GM12873 (cell line): ENCODE measurements around the gene FXYD6.

Source experiments
- TF ChIP-seq, protein P1 (sequence below): IDR thresholded peaks from 2 replicates; pipeline ENCODE4 v1.5.1; 2012; ENCODE audit warnings: low read depth, mild to moderate bottlenecking, moderate library complexity, low read length, control low read depth; ENCODE audit not compliant: insufficient read depth; ENCODE audit errors: missing control alignments

FXYD6 gene

DNA sequence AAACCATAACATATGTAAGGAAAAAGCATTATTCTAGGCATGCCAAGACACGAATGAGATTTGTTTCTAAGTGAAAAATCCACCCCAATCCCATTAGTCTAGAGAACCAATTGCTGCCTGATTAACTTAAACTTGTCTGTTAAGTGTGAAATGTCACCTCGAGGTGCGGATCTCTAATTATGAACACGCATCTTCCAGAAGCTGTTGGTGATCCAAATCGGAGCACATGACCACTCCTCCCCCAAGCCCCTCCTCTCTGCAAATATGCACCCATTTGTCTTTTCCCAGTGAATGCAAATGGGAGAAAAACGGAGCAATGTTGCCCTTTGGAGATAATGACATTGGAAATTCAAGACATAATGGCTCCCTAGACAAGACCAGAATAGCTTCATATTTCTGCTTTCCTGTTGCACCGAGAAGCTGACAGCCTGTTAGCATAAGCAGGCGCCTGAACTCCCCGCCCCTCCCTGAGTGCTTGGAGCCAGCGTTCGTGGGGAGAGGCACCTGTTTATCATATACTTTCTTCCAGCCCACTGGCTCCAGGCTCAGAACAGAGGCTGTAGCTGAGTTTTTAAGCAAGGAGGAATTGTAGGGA is 6.0 kb upstream of the FXYD6 start:
- TF ChIP-seq, protein P1, sequence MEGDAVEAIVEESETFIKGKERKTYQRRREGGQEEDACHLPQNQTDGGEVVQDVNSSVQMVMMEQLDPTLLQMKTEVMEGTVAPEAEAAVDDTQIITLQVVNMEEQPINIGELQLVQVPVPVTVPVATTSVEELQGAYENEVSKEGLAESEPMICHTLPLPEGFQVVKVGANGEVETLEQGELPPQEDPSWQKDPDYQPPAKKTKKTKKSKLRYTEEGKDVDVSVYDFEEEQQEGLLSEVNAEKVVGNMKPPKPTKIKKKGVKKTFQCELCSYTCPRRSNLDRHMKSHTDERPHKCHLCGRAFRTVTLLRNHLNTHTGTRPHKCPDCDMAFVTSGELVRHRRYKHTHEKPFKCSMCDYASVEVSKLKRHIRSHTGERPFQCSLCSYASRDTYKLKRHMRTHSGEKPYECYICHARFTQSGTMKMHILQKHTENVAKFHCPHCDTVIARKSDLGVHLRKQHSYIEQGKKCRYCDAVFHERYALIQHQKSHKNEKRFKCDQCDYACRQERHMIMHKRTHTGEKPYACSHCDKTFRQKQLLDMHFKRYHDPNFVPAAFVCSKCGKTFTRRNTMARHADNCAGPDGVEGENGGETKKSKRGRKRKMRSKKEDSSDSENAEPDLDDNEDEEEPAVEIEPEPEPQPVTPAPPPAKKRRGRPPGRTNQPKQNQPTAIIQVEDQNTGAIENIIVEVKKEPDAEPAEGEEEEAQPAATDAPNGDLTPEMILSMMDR, result no peak

GRCh38 chr11:117881217-117881616 is 4.8 kb upstream of the FXYD6 start:
- TF ChIP-seq, protein P1, result no peak

- TF ChIP-seq, protein P1, result no peak
Measured at GRCh38 chr11:117879516-117880480, 3.3 kb upstream of the FXYD6 start.

DNA sequence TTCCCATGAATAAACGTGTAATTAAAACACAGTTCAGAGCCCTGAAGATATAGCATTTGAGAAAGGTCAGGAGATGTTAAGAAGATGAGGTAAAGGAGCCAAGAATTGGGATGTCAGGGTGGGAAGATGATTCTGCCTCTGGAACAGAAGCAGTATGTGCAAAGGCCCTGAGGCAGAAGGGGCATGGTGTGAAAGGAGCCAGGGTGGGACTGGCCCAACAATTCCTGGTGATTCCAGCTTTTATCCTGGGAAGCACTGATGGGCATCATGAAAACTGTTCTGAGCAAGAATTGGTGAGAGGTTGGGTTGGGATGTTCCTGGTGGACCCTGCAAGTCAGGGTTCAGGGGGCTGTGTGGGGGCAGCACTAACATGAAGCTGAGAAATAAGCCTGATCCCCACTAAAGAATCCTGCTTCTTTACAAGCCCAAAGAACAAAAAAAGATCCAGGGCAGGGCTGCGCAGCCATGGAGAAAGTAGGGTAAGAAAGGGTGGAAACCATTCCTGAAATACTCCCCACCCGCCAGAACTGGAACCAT is 2.5 kb upstream of the FXYD6 start:
- TF ChIP-seq, protein P1, result no peak

GRCh38 chr11:117878314-117878938 is 2.0 kb upstream of the FXYD6 start:
- TF ChIP-seq, protein P1, result no peak

DNA sequence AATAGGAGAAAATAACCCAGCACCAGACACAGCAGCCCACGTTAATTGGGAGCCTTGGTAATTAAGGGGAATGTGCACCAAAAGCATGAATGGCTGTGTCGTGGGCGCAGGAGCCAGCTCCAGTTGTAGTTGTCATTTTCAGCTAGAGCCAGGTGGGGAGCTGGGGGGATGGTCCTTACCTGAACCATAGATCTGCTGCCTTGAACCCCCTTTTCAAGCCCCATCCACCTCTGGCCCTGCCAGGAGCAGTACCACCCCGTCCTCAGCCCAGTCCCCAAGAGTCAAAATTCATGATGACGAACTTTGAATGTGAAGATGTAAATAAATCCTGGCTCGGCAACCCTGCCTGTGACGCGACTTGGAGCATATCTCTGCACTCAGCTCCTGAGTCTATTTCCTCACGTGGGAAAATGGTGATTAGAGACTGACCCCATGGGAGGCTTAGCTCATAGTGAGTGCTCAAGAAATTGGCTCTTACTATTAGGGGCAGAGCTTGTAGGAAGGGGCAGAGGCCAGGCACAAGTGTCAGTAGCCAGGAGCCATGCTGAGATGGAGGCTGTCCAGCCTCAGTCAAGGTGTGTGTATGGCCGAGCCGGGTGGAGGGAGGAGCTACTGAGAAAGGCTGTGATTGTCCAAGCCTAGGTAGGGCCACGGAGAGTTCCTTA is 794 bp upstream of the FXYD6 start:
- TF ChIP-seq, protein P1, result no peak
